T47D (cell line): ENCODE data around the gene CDK11A.
"Not testable (repeated sequence)": the region's sequence is repeated elsewhere in the genome, so short reads cannot be mapped to it uniquely, and the experiment has no call there.

Source experiments
- DNase-seq, 2 experiments: peaks; one replicate each; pipeline versions ENCODE4 v3.0.0 to v3.0.0-alpha.2; 2011 to 2012; ENCODE audit warnings: low read depth in 1 of 2, low spot score in 1 of 2
- JUND ChIP-seq: IDR thresholded peaks from 2 replicates; pipeline ENCODE4 v1.6.1; 2012; ENCODE audit warnings: low read depth
- in situ Hi-C: cut with HindIII; loops from 2 replicates; pipeline ENCODE4 v1.10.0; 2016; ENCODE audit warnings: low sequenced_read_pairs, low pct_unique_long_range_greater_than_20kb

The CDK11A gene

GRCh38 chr1:1721201-1721600 lies 3.0 kb downstream of the CDK11A start:
- no peak for DNase-seq
- TF ChIP-seq JUND: no peak
- in situ Hi-C loops: no loop called here

GRCh38 chr1:1715109-1715883 lies 8.9 kb downstream of the CDK11A start:
- DNase-seq, in situ Hi-C loops: not testable (repeated sequence)

- DNase-seq, in situ Hi-C loops: not testable (repeated sequence)
Observed at GRCh38 chr1:1707897-1708296, 16.3 kb downstream of the CDK11A start.

- in situ Hi-C loops: not testable (repeated sequence)
Observed at GRCh38 chr1:1707241-1707640, 16.9 kb downstream of the CDK11A start.

GRCh38 chr1:1705623-1706022 lies 18.5 kb downstream of the CDK11A start:
- DNase-seq, in situ Hi-C loops: not testable (repeated sequence)

More at GRCh38 chr1:1707241-1707640, 16.9 kb downstream of the CDK11A start:
- not testable (repeated sequence) for DNase-seq

- DNase-seq, in situ Hi-C loops: not testable (repeated sequence)
Observed at GRCh38 chr1:1704284-1704957, 19.7 kb downstream of the CDK11A start.

- TF ChIP-seq JUND: no peak
- DNase-seq: no peak
- in situ Hi-C loops: no loop called here
Observed at GRCh38 chr1:1703796-1704195, 20.4 kb downstream of the CDK11A start.

- DNase-seq, in situ Hi-C loops: not testable (repeated sequence)
Observed at GRCh38 chr1:1702506-1702905, 21.7 kb downstream of the CDK11A start.

GRCh38 chr1:1700557-1700956 lies 23.6 kb downstream of the CDK11A start:
- DNase-seq, in situ Hi-C loops: not testable (repeated sequence)

GRCh38 chr1:1700067-1700466 lies 24.1 kb downstream of the CDK11A start:
- DNase-seq, in situ Hi-C loops: not testable (repeated sequence)

GRCh38 chr1:1699061-1699460 lies 25.1 kb downstream of the CDK11A start:
- in situ Hi-C loops: not testable (repeated sequence)

GRCh38 chr1:1697358-1698183 lies 26.6 kb downstream of the CDK11A start:
- in situ Hi-C loops, DNase-seq: not testable (repeated sequence)

More at GRCh38 chr1:1699061-1699460, 25.1 kb downstream of the CDK11A start:
- DNase-seq: not testable (repeated sequence)

GRCh38 chr1:1696431-1697357 lies 27.5 kb downstream of the CDK11A start:
- DNase-seq, in situ Hi-C loops: not testable (repeated sequence)

- in situ Hi-C loops: not testable (repeated sequence)
- DNase-seq: peak in 1 of 2 experiments; percentile 85
Observed at GRCh38 chr1:1692714-1693647, 31.2 kb downstream of the CDK11A start, which contains the start of gene SLC35E2B. SLC35E2B (minus strand) TSS chr1:1692795; CDS start chr1:1676699, 16,096 bp downstream.

GRCh38 chr1:1692324-1692713 lies 31.8 kb downstream of the CDK11A start:
- DNase-seq: peak in 1 of 2 experiments; percentile 57

GRCh38 chr1:1691443-1691842 lies 32.7 kb downstream of the CDK11A start:
- in situ Hi-C loops, DNase-seq: not testable (repeated sequence)

More at GRCh38 chr1:1692324-1692713, 31.8 kb downstream of the CDK11A start:
- in situ Hi-C loops: not testable (repeated sequence)
